ENCODE data around the gene PLOD1. TPM values are rescaled to one million over a fixed set of nuclear protein-coding genes. Genes with fewer than 3 reads are reported as not detected.
A peak's percentile ranks its signal among the peaks of the same experiment; 100 is the strongest.

Gene PLOD1
- total and polyA plus RNA-seq, 12 donors: 37.1 to 133 (median 79.9) TPM

GRCh38 chr1:11925938-11926292, 8.6 kb upstream of the PLOD1 start:
- Histone ChIP-seq H3K36me3 (replicated peaks in 1 of 2) (peaks cover 0 to 28% of the 10 kb centered on the region in 2 donors), H3K4me1 (replicated peaks in 1 of 2) (peaks cover 28 to 40% of the 10 kb centered on the region in 2 donors), H3K27me3 (no peaks in the 10 kb centered on the region), H3K4me3 (peak overlapping the region in 2 of 4 donors; percentile 26 to 91), H3K27ac (peak overlapping the region in 1 of 5 donors; percentile 87), H3K9me3 (replicated peaks in 1 of 3) (no peaks in the 10 kb centered on the region)
- DNase-seq: peak in 2 of 7 donors; percentile 26 to 46
- intact Hi-C loops (cut with DNase I): no loop called here
- no peak for TF ChIP-seq POLR2A (IDR thresholded peaks at IDR 0.05)
- TF ChIP-seq, protein P1, sequence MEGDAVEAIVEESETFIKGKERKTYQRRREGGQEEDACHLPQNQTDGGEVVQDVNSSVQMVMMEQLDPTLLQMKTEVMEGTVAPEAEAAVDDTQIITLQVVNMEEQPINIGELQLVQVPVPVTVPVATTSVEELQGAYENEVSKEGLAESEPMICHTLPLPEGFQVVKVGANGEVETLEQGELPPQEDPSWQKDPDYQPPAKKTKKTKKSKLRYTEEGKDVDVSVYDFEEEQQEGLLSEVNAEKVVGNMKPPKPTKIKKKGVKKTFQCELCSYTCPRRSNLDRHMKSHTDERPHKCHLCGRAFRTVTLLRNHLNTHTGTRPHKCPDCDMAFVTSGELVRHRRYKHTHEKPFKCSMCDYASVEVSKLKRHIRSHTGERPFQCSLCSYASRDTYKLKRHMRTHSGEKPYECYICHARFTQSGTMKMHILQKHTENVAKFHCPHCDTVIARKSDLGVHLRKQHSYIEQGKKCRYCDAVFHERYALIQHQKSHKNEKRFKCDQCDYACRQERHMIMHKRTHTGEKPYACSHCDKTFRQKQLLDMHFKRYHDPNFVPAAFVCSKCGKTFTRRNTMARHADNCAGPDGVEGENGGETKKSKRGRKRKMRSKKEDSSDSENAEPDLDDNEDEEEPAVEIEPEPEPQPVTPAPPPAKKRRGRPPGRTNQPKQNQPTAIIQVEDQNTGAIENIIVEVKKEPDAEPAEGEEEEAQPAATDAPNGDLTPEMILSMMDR (IDR thresholded peaks at IDR 0.05): peak in 1 of 6 experiments; percentile 2
- 0 to 3% (median 0%) methylated on average over 7 to 39 of the region's 41 CpGs; no CpG with 5 or more reads in 1 of the 4 donors for WGBS, 4 donors

GRCh38 chr1:11927866-11928592, 6.5 kb upstream of the PLOD1 start:
- TF ChIP-seq, protein P1 (IDR thresholded peaks at IDR 0.05): no peak
- no peak for TF ChIP-seq POLR2A (IDR thresholded peaks at IDR 0.05)
- DNase-seq: no peak
- H3K27me3 ChIP-seq: no peaks in the 10 kb centered on the region
- peaks cover 28 to 40% of the 10 kb centered on the region in 2 donors for H3K4me1 ChIP-seq (replicated peaks in 1 of 2)
- peaks cover 0 to 6% of the 10 kb centered on the region in 2 donors for H3K36me3 ChIP-seq (replicated peaks in 1 of 2)
- intact Hi-C loops (cut with DNase I): no loop called here
- H3K27ac ChIP-seq: no peak overlapping the region
- no peak overlapping the region for H3K4me3 ChIP-seq
- no peaks in the 10 kb centered on the region for H3K9me3 ChIP-seq (replicated peaks in 1 of 3)
- WGBS, 4 donors: 48 to 64% (median 56%) methylated on average over 5 of the region's 5 CpGs

DNA sequence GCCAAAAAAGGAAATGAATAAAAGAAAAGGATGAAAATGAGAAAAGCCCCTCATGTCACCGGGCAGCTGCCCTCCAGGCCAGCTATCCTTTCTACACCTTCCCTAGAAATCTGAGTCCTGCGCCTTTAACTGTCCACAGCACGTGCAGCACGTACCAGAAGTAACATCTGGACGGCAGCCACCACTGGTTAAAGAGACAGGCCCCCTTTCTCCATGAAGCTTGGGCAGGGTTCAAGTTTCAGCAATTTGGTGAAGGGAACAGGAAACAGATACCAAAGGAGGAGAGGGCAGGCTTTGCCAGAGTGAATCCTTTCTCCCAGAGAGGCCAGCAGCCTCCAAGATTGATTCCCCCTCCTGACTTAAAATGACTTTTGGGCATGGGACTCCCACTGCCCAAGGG, 4.7 kb upstream of the PLOD1 start:
- H3K4me3 ChIP-seq: peak overlapping the region in 1 of 4 donors; percentile 9

More for the DNA sequence above, 4.7 kb upstream of the PLOD1 start:
- Histone ChIP-seq H3K4me1 (replicated peaks in 1 of 2) (peaks cover 21 to 29% of the 10 kb centered on the region in 2 donors), H3K36me3 (replicated peaks in 1 of 2) (no peaks in the 10 kb centered on the region), H3K27me3 (no peaks in the 10 kb centered on the region), H3K9me3 (replicated peaks in 1 of 3) (no peaks in the 10 kb centered on the region), H3K27ac (peak overlapping the region in 2 of 5 donors; percentile 23 to 72)
- intact Hi-C loops (cut with DNase I): no loop called here
- WGBS, 4 donors: 1 to 5% (median 3%) methylated on average over 5 of the region's 5 CpGs
- no peak for TF ChIP-seq POLR2A (IDR thresholded peaks at IDR 0.05)
- TF ChIP-seq, protein P1 (IDR thresholded peaks at IDR 0.05): no peak
- peak; percentile 58 to 83 (median 82) for DNase-seq
